Measurements from ENCODE around the gene PIP4K2A.

DNA sequence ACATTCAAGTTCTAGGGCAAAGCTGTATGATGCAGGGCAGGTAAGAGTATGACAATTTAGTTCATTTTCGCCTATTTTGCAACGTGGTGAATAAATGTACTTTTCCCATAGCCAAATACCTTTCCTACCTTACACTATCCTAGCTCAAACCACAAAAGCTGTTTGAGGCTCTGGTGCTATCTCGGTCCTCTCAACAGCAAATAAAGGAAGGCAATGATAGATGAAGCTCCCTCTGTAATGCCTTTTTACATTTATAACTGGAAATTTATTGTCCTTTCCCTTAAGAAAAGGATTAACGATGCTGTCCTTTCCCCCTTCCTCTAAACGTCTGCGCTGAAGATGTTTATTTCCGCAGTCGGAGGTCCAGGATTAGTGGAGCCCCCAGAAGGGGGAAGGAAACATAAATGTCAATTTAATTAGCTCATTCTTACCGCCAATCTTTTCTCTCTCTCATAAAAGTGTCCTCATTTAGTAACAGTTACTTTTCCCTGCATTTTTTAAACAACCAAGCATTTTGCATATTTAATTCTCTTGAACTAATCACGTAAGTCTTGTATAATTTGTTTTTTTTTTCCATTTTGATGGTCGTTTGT, 114.6 kb downstream of the PIP4K2A start:
- TF ChIP-seq, protein P1, sequence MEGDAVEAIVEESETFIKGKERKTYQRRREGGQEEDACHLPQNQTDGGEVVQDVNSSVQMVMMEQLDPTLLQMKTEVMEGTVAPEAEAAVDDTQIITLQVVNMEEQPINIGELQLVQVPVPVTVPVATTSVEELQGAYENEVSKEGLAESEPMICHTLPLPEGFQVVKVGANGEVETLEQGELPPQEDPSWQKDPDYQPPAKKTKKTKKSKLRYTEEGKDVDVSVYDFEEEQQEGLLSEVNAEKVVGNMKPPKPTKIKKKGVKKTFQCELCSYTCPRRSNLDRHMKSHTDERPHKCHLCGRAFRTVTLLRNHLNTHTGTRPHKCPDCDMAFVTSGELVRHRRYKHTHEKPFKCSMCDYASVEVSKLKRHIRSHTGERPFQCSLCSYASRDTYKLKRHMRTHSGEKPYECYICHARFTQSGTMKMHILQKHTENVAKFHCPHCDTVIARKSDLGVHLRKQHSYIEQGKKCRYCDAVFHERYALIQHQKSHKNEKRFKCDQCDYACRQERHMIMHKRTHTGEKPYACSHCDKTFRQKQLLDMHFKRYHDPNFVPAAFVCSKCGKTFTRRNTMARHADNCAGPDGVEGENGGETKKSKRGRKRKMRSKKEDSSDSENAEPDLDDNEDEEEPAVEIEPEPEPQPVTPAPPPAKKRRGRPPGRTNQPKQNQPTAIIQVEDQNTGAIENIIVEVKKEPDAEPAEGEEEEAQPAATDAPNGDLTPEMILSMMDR (IDR thresholded peaks at IDR 0.05) = no peak
- no peak for TF ChIP-seq POLR2A (IDR thresholded peaks at IDR 0.05)
